ENCODE results near the gene POFUT1.

- TF ChIP-seq, protein P1, sequence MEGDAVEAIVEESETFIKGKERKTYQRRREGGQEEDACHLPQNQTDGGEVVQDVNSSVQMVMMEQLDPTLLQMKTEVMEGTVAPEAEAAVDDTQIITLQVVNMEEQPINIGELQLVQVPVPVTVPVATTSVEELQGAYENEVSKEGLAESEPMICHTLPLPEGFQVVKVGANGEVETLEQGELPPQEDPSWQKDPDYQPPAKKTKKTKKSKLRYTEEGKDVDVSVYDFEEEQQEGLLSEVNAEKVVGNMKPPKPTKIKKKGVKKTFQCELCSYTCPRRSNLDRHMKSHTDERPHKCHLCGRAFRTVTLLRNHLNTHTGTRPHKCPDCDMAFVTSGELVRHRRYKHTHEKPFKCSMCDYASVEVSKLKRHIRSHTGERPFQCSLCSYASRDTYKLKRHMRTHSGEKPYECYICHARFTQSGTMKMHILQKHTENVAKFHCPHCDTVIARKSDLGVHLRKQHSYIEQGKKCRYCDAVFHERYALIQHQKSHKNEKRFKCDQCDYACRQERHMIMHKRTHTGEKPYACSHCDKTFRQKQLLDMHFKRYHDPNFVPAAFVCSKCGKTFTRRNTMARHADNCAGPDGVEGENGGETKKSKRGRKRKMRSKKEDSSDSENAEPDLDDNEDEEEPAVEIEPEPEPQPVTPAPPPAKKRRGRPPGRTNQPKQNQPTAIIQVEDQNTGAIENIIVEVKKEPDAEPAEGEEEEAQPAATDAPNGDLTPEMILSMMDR (IDR thresholded peaks at IDR 0.05) = no peak
- no peak for TF ChIP-seq EP300 (IDR thresholded peaks at IDR 0.05)
These were observed 39.3 kb upstream of the POFUT1 start for GRCh38 chr20:32168184-32168910.

Data from gastroesophageal sphincter (tissue), 3 donors.